Esophagus squamous epithelium (tissue), 5 donors: Measurements from ENCODE around the gene CXCR5. TPM values are rescaled to one million over a fixed set of nuclear protein-coding genes. Genes with fewer than 3 reads are reported as not detected.

ENCODE experiments used
- DNase-seq: peaks from one replicate; lab custom pipeline; 2025; lab: John Stamatoyannopoulos, UW
- H3K27ac ChIP-seq, 4 donors: fragments of 200-600 bp; sonication (generic); one replicate each; pipeline ENCODE4 v1.5.1; 2016 to 2019; ENCODE audit warnings: mild to moderate bottlenecking in 1 of 4
- H3K27me3 ChIP-seq, 4 donors: fragments of 200-600 bp; sonication (generic); 1 replicate in 3 of 4; 2 replicates in 1 of 4; pipeline versions ENCODE4 v1.5.1 to v1.6.0; 2017 to 2021; ENCODE audit warnings: antibody characterized with exemption in 1 of 4
- H3K36me3 ChIP-seq, 3 donors: fragments of 200-600 bp; sonication (generic); one replicate each; pipeline ENCODE4 v1.5.1; 2016 to 2019
- H3K4me1 ChIP-seq, 3 donors: fragments of 200-600 bp; sonication (generic); one replicate each; pipeline ENCODE4 v1.5.1; 2017 to 2019
- H3K4me3 ChIP-seq, 4 donors: fragments of 200-600 bp; sonication (generic); 1 replicate in 3 of 4; 2 replicates in 1 of 4; pipeline ENCODE4 v1.5.1; 2016 to 2019; ENCODE audit warnings: mild to moderate bottlenecking in 2 of 4, moderate library complexity in 1 of 4
- H3K9me3 ChIP-seq, 3 donors: fragments of 200-600 bp; sonication (generic); one replicate each; pipeline ENCODE4 v1.5.1; 2016 to 2019
- POLR2A ChIP-seq, 4 donors: fragments of 450-650 bp; IDR thresholded peaks; one replicate each; pipeline ENCODE4 v1.6.1; 2017; ENCODE audit warnings: antibody characterized with exemption in 4 of 4, mild to moderate bottlenecking in 4 of 4, moderate library complexity in 3 of 4
- WGBS, 2 donors: methylation state at CpG; one replicate each; pipeline ENCODE4 v1.1.5; 2018; 5-methylcytosine and 5-hydroxymethylcytosine counted together
- intact Hi-C: fragments of 100-400 bp; cut with DNase I; formaldehyde crosslinking; loops from one replicate; pipeline ENCODE4 v1.15.0; 2022
- total RNA-seq, 4 donors: library from RNA; depleted of rRNA; stranded (reverse); fragments of >200 nt; gene quantifications; one replicate each; pipeline ENCODE4 v1.1.0, GENCODE V29; 2016
- TF ChIP-seq, protein P1 (sequence below), 6 experiments: fragments of 450-650 bp in 4 of 6; fragments of 200-600 bp in 2 of 6; sonication (generic) in 2 of 6; IDR thresholded peaks; one replicate each; pipeline ENCODE4 v1.5.1; 2016 to 2019; ENCODE audit warnings: antibody characterized with exemption in 6 of 6, mild to moderate bottlenecking in 4 of 6, moderate library complexity in 4 of 6
- donor health status: DM: yes; HTN: yes; CAD: no.

Gene CXCR5
- total RNA-seq, 4 donors from 2014 or later = 0.06 TPM; not detected in 3

DNA sequence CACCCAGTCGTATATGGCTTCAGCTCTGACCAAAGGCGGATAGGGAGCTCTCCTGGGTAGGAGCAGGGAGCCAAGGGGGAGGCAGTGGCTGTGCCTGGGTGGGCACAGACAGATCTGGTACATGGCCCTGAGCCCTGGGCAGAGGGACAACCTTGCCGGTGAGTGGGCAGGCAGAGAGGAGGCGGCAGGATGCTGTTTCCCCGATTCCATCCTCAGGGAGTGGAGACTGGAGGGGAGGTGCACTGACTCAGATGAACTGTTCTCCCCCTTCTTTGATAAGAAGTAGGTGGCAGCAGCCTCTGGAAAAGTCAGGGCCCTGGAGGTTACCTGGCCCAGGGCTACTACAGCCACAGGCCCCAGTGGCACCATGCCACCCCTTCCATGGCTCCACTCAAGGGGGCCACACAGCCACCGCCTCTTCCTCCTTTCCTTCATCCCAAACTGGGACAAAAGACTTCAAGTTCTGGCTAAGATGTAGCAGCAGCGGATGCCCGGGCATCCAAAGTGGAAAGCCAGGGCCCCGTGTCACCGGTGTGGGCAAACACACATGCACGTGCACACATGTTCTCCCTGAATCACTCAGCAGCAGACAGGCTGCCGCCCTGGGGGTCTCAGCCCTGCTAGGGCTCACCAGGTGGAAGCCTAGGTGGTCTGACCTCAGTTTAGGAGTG is 13.4 kb downstream of the CXCR5 start:
- WGBS, 2 donors = 50 to 60% methylated on average over 6 to 10 of the region's 12 CpGs
- peaks cover 34 to 57% (median 37%) of the 10 kb centered on the region in 3 donors for H3K36me3 ChIP-seq
- intact Hi-C loops = no loop called here
- no peak overlapping the region for H3K4me3 ChIP-seq
- peaks cover 0 to 55% (median 0%) of the 10 kb centered on the region in 3 donors for H3K4me1 ChIP-seq
- H3K27me3 ChIP-seq = no peaks in the 10 kb centered on the region
- DNase-seq = no peak
- TF ChIP-seq POLR2A (IDR thresholded peaks at IDR 0.05) = no peak
- TF ChIP-seq, protein P1, sequence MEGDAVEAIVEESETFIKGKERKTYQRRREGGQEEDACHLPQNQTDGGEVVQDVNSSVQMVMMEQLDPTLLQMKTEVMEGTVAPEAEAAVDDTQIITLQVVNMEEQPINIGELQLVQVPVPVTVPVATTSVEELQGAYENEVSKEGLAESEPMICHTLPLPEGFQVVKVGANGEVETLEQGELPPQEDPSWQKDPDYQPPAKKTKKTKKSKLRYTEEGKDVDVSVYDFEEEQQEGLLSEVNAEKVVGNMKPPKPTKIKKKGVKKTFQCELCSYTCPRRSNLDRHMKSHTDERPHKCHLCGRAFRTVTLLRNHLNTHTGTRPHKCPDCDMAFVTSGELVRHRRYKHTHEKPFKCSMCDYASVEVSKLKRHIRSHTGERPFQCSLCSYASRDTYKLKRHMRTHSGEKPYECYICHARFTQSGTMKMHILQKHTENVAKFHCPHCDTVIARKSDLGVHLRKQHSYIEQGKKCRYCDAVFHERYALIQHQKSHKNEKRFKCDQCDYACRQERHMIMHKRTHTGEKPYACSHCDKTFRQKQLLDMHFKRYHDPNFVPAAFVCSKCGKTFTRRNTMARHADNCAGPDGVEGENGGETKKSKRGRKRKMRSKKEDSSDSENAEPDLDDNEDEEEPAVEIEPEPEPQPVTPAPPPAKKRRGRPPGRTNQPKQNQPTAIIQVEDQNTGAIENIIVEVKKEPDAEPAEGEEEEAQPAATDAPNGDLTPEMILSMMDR (IDR thresholded peaks at IDR 0.05) = no peak
- no peak overlapping the region for H3K27ac ChIP-seq
- no peaks in the 10 kb centered on the region for H3K9me3 ChIP-seq

DNA sequence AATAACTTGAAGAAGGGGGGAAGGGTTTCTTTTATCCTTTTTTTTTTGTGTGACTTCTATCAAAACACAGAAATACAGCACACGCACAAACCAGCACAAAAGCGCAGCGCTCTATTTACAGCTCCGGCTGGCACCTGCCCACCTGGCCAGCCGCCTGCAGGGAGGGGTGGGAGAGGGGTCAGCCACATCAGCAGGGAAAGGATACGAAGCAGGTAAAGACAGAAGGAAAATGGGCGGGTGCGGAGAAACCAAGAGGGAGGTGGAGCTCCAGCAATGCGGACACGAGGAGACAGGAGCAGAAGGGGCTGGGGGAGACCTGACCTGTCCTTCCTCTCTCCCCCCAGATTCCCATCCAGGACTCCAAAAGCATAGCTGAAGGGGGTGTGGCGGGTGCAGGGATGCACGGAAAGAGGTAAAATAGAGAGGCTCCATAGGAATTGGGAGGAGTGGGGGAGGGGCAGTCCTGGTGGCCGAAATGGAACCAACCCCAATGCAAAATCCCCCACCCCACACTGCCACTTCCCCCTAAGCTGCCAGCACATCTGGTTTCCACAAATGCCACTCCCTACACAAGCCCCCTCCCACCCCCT is 14.1 kb downstream of the CXCR5 start:
- intact Hi-C loops = no loop called here

DNA sequence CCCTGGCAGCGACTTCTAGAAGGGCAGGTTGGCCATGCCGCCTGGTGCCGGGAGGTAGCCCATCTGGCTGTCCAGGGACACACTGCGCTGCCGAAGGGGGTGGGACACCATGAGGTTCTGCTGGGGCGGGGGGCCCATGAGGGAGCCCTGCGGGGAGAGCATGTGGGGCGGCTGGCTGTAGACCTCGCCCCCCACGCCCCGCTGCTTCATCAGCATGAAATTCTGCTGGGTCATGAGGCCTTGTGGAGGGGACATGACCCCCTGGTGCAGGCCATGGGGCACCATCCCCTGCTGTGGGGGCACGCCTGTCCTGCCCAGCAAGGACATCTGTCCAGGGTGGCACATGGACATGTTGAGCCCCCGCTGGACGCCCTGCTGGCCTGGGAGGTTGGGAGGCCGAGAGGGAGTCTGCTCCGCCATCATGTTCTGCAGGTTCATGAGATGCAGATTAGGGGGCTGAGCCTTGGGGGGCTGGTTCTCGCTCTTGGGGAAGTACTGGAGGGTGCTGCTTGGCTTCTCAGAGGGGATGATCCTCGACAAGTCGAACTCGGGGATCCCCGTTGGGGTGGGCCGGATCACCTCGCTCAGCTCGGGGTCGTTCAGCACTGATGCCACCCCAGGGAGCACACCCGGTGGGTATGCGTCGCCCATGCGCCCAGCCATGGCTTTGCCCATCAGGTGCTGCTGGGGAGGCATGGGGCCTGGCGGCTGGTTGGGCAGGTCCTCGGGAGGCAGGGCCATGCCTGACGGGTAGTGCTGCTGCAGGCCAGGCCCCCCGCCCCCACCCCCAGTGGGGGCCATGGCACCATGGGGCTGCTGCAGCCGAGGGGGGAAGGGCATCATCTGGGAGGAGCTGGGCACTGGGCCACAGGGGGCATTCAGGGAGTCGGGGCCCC is 15.0 kb downstream of the CXCR5 start:
- Histone ChIP-seq H3K9me3 (no peaks in the 10 kb centered on the region), H3K4me1 (peaks cover 0 to 55% (median 0%) of the 10 kb centered on the region in 3 donors), H3K4me3 (no peak overlapping the region), H3K27me3 (no peaks in the 10 kb centered on the region), H3K36me3 (peaks cover 49 to 73% (median 50%) of the 10 kb centered on the region in 3 donors), H3K27ac (no peak overlapping the region)
- WGBS, 2 donors = 88% methylated on average over 5 of the region's 35 CpGs; no CpG with 5 or more reads in 1 of the 2 donors
- intact Hi-C loops = no loop called here
- TF ChIP-seq, protein P1 (IDR thresholded peaks at IDR 0.05) = no peak
- no peak for TF ChIP-seq POLR2A (IDR thresholded peaks at IDR 0.05)
- no peak for DNase-seq

More for the DNA sequence above, 14.1 kb downstream of the CXCR5 start:
- no peak overlapping the region for H3K4me3 ChIP-seq
- H3K27ac ChIP-seq = no peak overlapping the region
- peaks cover 0 to 48% (median 0%) of the 10 kb centered on the region in 3 donors for H3K4me1 ChIP-seq
- H3K9me3 ChIP-seq = no peaks in the 10 kb centered on the region
- H3K27me3 ChIP-seq = no peaks in the 10 kb centered on the region
- TF ChIP-seq, protein P1 (IDR thresholded peaks at IDR 0.05) = no peak
- no peak for TF ChIP-seq POLR2A (IDR thresholded peaks at IDR 0.05)
- DNase-seq = no peak
- WGBS, 2 donors = 72 to 80% methylated on average over 12 to 13 of the region's 13 CpGs
- peaks cover 42 to 65% (median 44%) of the 10 kb centered on the region in 3 donors for H3K36me3 ChIP-seq

DNA sequence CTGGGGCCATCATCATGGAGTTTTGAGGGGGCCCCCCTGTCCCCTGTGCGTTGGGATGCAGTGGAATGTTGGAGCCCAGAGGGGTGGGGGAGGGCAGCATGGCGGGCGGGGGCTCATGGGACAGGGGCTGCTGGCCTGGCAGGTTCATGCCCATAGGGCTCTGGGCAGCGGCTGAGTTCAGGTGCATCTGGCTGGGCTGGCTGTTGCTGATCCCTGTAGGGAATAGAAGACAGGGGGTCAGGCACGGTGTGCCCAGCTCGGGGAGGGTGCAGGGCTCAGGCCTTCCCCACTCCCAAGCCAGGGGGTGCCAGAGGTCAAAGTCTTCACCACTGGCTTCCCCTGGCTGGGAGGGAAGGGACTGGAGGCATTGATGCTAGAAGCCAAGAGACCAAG is 15.6 kb downstream of the CXCR5 start:
- no peaks in the 10 kb centered on the region for H3K27me3 ChIP-seq
- 100% methylated on average over 2 of the region's 6 CpGs; no CpG with 5 or more reads in 1 of the 2 donors for WGBS, 2 donors
- H3K4me3 ChIP-seq = no peak overlapping the region
- no peaks in the 10 kb centered on the region for H3K9me3 ChIP-seq
- TF ChIP-seq POLR2A (IDR thresholded peaks at IDR 0.05) = no peak
- TF ChIP-seq, protein P1 (IDR thresholded peaks at IDR 0.05) = no peak
- H3K27ac ChIP-seq = no peak overlapping the region
- no peak for DNase-seq
- H3K4me1 ChIP-seq = peaks cover 0 to 60% (median 0%) of the 10 kb centered on the region in 3 donors
- intact Hi-C loops = no loop called here
- H3K36me3 ChIP-seq = peaks cover 53 to 80% (median 54%) of the 10 kb centered on the region in 3 donors
